OCI-LY3 (cell line): ENCODE measurements around the gene SLMAP.

Source experiments
- CTCF ChIP-seq: fragments of 200-600, 300-600 bp; sonication (generic); IDR thresholded peaks from 2 replicates; pipeline ENCODE4 v1.5.1; 2014; ENCODE audit warnings: antibody characterized with exemption, low read length, low read depth
- EZH2phosphoT487 ChIP-seq: fragments of 200-600 bp; shearing (Covaris generic); IDR thresholded peaks from 2 replicates; pipeline ENCODE4 v1.6.1; 2018; ENCODE audit warnings: antibody characterized with exemption, mixed run types, low read depth

DNA sequence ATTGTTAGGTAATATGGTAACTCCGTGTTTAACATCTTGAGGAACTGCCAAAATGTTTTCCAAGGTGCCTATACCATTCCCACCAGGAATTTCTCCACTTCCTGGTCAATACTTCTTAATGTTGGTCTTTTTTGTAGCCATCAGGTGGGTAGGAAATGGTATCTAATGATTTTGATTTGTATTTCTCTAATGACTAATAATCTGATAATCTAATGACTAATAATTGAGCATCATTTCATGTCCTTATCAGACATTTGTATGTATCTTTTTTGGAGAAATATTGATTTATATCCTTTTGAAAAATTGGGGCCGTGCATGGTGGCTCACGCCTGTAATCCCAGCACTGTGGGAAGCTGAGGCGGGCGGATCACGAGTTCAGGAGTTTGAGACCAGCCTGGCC, 38.8 kb downstream of the SLMAP start:
- TF ChIP-seq CTCF, result no peak
- TF ChIP-seq EZH2phosphoT487, result no peak
